ENCODE measurements around the gene ADAMTSL5. TPM values are rescaled to one million over a fixed set of nuclear protein-coding genes. Genes with fewer than 3 reads are reported as not detected.
"Not testable (repeated sequence)": the region's sequence is repeated elsewhere in the genome, so short reads cannot be mapped to it uniquely, and the experiment has no call there.

ADAMTSL5 gene
- total RNA-seq, 2 donors from 2014 or later, result 14.5 to 27.2 TPM

GRCh38 chr19:1502433-1503088 lies 10.3 kb downstream of the ADAMTSL5 start:
- H3K4me3 ChIP-seq, result no peak overlapping the region
- TF ChIP-seq, protein P1, sequence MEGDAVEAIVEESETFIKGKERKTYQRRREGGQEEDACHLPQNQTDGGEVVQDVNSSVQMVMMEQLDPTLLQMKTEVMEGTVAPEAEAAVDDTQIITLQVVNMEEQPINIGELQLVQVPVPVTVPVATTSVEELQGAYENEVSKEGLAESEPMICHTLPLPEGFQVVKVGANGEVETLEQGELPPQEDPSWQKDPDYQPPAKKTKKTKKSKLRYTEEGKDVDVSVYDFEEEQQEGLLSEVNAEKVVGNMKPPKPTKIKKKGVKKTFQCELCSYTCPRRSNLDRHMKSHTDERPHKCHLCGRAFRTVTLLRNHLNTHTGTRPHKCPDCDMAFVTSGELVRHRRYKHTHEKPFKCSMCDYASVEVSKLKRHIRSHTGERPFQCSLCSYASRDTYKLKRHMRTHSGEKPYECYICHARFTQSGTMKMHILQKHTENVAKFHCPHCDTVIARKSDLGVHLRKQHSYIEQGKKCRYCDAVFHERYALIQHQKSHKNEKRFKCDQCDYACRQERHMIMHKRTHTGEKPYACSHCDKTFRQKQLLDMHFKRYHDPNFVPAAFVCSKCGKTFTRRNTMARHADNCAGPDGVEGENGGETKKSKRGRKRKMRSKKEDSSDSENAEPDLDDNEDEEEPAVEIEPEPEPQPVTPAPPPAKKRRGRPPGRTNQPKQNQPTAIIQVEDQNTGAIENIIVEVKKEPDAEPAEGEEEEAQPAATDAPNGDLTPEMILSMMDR (IDR thresholded peaks at IDR 0.05), result no peak
- H3K27ac ChIP-seq, result no peak overlapping the region
- DNase-seq (ENCODE audit: low spot score), result no peak
- peaks cover 0 to 16% of the 10 kb centered on the region in 2 donors for H3K4me1 ChIP-seq
- no peaks in the 10 kb centered on the region for H3K9me3 ChIP-seq
- H3K36me3 ChIP-seq, result peaks cover 11% of the 10 kb centered on the region
- no peaks in the 10 kb centered on the region for H3K27me3 ChIP-seq

DNA sequence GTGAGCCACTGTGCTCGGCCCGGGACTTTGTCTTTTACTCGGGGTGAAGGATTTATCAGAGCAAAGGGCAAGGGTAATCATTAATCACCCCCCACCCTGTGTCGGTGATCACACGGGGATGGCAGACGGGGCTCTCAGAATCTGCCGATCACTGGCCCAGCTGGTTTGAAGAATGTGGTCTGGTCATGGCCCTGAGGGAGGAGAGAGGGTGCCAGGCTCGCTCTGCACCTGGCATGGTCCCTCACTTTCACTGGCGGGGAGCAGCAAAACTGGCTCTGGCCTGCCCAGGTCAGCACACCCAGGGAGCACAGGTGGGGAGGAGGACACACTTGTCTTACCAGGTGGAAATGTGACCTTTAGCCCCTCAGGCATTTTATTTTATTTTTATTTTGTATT lies 11.6 kb downstream of the ADAMTSL5 start:
- DNase-seq (ENCODE audit: low spot score), result no peak
- TF ChIP-seq, protein P1 (IDR thresholded peaks at IDR 0.05), result no peak
- Histone ChIP-seq H3K4me1 (peaks cover 0 to 11% of the 10 kb centered on the region in 2 donors), H3K4me3 (no peak overlapping the region), H3K9me3 (no peaks in the 10 kb centered on the region), H3K27me3 (no peaks in the 10 kb centered on the region), H3K36me3 (peaks cover 11% of the 10 kb centered on the region), H3K27ac (no peak overlapping the region)

DNA sequence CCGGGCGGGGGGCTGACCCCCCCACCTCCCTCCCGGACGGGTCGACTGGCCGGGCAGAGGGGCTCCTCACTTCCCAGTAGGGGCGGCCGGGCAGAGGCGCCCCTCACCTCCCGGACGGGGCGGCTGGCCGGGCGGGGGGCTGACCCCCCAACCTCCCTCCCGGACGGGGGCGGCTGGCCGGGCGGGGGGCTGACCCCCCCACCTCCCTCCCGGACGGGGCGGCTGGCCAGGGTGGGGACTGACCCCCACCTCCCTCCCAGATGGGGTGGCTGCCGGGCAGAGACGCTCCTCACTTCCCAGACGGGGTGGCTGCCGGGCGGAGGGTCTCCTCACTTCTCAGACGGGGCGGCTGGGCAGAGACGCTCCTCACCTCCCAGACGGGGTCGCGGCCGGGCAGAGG lies 13.6 kb downstream of the ADAMTSL5 start:
- DNase-seq (ENCODE audit: low spot score); H3K4me3 ChIP-seq; H3K27me3 ChIP-seq; H3K9me3 ChIP-seq; H3K36me3 ChIP-seq; H3K27ac ChIP-seq: not testable (repeated sequence)
- peaks cover 0 to 11% of the 10 kb centered on the region in 2 donors for H3K4me1 ChIP-seq

DNA sequence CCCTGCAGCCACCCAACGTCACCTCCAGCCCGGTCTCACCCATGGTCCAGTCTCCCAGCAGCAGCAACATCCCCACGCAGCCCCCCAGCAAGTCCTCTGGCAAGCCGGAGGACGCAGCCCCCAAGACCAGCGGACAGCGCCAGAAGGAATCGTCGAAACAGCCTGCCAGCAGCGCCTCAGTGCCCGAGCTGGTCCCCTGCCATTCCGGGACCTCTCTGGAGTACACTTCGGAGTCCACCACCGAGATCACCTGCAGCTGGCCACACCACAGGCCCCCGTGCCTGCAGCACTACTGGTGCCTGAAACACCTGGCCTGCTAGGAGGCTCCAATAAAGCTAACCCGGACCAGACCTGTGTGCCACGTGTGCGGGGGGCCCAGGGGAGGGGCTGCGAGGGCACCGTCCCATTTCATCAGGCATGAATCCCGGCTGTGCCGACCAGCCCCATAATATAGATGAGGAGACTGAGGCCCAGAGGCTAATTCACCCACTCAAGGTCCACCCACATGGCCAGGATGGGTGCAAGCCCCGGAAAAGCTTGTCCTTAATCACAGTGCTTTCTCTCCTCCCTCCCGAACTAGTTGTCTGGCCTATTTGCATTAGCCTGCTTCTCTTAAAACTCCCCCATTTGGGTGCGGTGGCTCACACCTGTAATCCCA lies 15.1 kb downstream of the ADAMTSL5 start:
- no peak for DNase-seq (ENCODE audit: low spot score)
- no peaks in the 10 kb centered on the region for H3K36me3 ChIP-seq
- no peak overlapping the region for H3K27ac ChIP-seq
- TF ChIP-seq, protein P1 (IDR thresholded peaks at IDR 0.05), result no peak
- H3K4me3 ChIP-seq, result no peak overlapping the region
- peaks cover 0 to under 1% of the 10 kb centered on the region in 2 donors for H3K4me1 ChIP-seq
- no peaks in the 10 kb centered on the region for H3K9me3 ChIP-seq
- no peaks in the 10 kb centered on the region for H3K27me3 ChIP-seq

- H3K4me3 ChIP-seq, result no peak overlapping the region
- H3K9me3 ChIP-seq, result no peaks in the 10 kb centered on the region
- no peaks in the 10 kb centered on the region for H3K4me1 ChIP-seq
- H3K36me3 ChIP-seq, result no peaks in the 10 kb centered on the region
- no peak overlapping the region for H3K27ac ChIP-seq
- TF ChIP-seq, protein P1 (IDR thresholded peaks at IDR 0.05), result no peak
- no peak for DNase-seq (ENCODE audit: low spot score)
- no peaks in the 10 kb centered on the region for H3K27me3 ChIP-seq
These were observed 15.9 kb downstream of the ADAMTSL5 start for GRCh38 chr19:1496714-1497577.
